Activated B cell treated with CpG ODN at 0.5 μM for 24 hours (primary cell): ENCODE measurements around the gene IRF2. TPM values are rescaled to one million over a fixed set of nuclear protein-coding genes. Genes with fewer than 3 reads are reported as not detected.

Experiments
- ATAC-seq: fragments of 200-7000 bp; cut with Tn5 transposase; one replicate; pipeline ENCODE4 v1.10.0; 2021; ENCODE audit warnings: low read depth, mild to moderate bottlenecking, moderate library complexity
- CTCF ChIA-PET: fragments of 350-600 bp; sonication (Branson Sonifier 250); formaldehyde crosslinking; loops from one replicate; lab custom pipeline; 2021; ENCODE audit warnings: antibody characterized with exemption; lab: Charles Lee
- POLR2A ChIA-PET: fragments of 350-600 bp; sonication (Branson Sonifier 250); formaldehyde crosslinking; loops from one replicate; lab custom pipeline; 2021; ENCODE audit warnings: antibody characterized with exemption; lab: Charles Lee
- DNase-seq: peaks from one replicate; pipeline ENCODE4 v3.0.0; 2022
- H3K27ac Mint-ChIP-seq: one replicate; pipeline ENCODE4 v1.8.0; 2020; ENCODE audit warnings: mixed read lengths
- H3K27me3 Mint-ChIP-seq: one replicate; pipeline ENCODE4 v1.8.0; 2021; ENCODE audit warnings: mixed read lengths
- H3K36me3 Mint-ChIP-seq: one replicate; pipeline ENCODE4 v1.8.0; 2021; ENCODE audit warnings: low read depth, mixed read lengths
- H3K4me1 Mint-ChIP-seq: one replicate; pipeline ENCODE4 v1.8.0; 2021; ENCODE audit warnings: mixed read lengths
- H3K4me3 Mint-ChIP-seq: one replicate; pipeline ENCODE4 v1.8.0; 2020; ENCODE audit warnings: mild to moderate bottlenecking, mixed read lengths
- H3K9me3 Mint-ChIP-seq: one replicate; pipeline ENCODE4 v1.8.0; 2020; ENCODE audit warnings: mixed read lengths
- CTCF ChIP-seq: fragments of 200-600 bp; IDR thresholded peaks from one replicate; pipeline ENCODE4 v1.8.0; 2022; ENCODE audit warnings: antibody characterized with exemption, mild to moderate bottlenecking
- intact Hi-C: fragments of 100-400 bp; cut with micrococcal nuclease; formaldehyde crosslinking; loops from one replicate; pipeline ENCODE4 v1.15.1; 2024
- total RNA-seq: library from RNA; stranded (reverse); gene quantifications from 2 replicates; pipeline ENCODE4 v1.2.3, GENCODE V29; 2022

Gene IRF2
- total RNA-seq, 1 donor from 2014 or later: 66.2 TPM

- TF ChIP-seq CTCF: no peak
- ATAC-seq (peak; percentile 81), DNase-seq (no peak)
- Mint-ChIP-seq H3K36me3 (peaks cover 46% of the 10 kb centered on the region), H3K4me3 (peak overlapping the region; percentile 65), H3K4me1 (peaks cover 91% of the 10 kb centered on the region), H3K27me3 (no peaks in the 10 kb centered on the region), H3K9me3 (no peaks in the 10 kb centered on the region), H3K27ac (peak overlapping the region; percentile 87)
- ChIA-PET POLR2A (interaction anchor here (0.6 to 1.8 kb wide), 12 partner anchors 9 to 1239 kb away, joined by 3 to 15 read pairs (median 4); partner anchors contain the start of gene IRF2), CTCF (interaction anchor here (1.0 to 1.8 kb wide), 3 partner anchors 9 to 681 kb away, joined by 3 to 7 read pairs (median 3); no protein-coding TSS in a partner anchor)
- intact Hi-C loops: no loop called here
These were observed 20.8 kb downstream of the IRF2 start for GRCh38 chr4:184453365-184454160.

GRCh38 chr4:184452740-184453139 lies 21.6 kb downstream of the IRF2 start:
- Mint-ChIP-seq H3K27ac (peak overlapping the region; percentile 12), H3K36me3 (peaks cover 50% of the 10 kb centered on the region), H3K4me3 (no peak overlapping the region), H3K9me3 (no peaks in the 10 kb centered on the region), H3K4me1 (peaks cover 91% of the 10 kb centered on the region), H3K27me3 (no peaks in the 10 kb centered on the region)
- CTCF ChIA-PET: interaction anchor here (1.2 to 1.8 kb wide), 3 partner anchors 8 to 682 kb away, joined by 3 to 7 read pairs (median 3); no protein-coding TSS in a partner anchor
- ATAC-seq (no peak), DNase-seq (no peak)
- intact Hi-C loops: no loop called here
- POLR2A ChIA-PET: interaction anchor here (0.6 to 1.8 kb wide), 9 partner anchors 22 to 1238 kb away, joined by 3 to 15 read pairs (median 3); partner anchors contain the start of gene IRF2
- no peak for TF ChIP-seq CTCF

- intact Hi-C loops: loop anchor here (2.0 kb wide), 2 partner anchors 15 to 31 kb away; no protein-coding TSS in a partner anchor
- Mint-ChIP-seq H3K9me3 (no peaks in the 10 kb centered on the region), H3K4me1 (peaks cover 89% of the 10 kb centered on the region), H3K4me3 (peak overlapping the region; percentile 7), H3K27me3 (no peaks in the 10 kb centered on the region), H3K27ac (peak overlapping the region; percentile 63), H3K36me3 (peaks cover 49% of the 10 kb centered on the region)
- POLR2A ChIA-PET: interaction anchor here (0.9 to 1.2 kb wide), 2 partner anchors 23 to 59 kb away, joined by 3 read pairs; no protein-coding TSS in a partner anchor
- CTCF ChIA-PET: interaction anchor here (1.2 kb wide), 1 partner anchor 9 kb away, joined by 3 read pairs; no protein-coding TSS in a partner anchor
- ATAC-seq (no peak), DNase-seq (no peak)
- no peak for TF ChIP-seq CTCF
These were observed 22.6 kb downstream of the IRF2 start for GRCh38 chr4:184451726-184452125.

- intact Hi-C loops: loop anchor here (1.0 to 2.0 kb wide), 3 partner anchors 14 to 30 kb away; partner anchors contain the start of gene IRF2
- Mint-ChIP-seq H3K27ac (peak overlapping the region; percentile 77), H3K27me3 (no peaks in the 10 kb centered on the region), H3K4me1 (peaks cover 90% of the 10 kb centered on the region), H3K36me3 (peaks cover 49% of the 10 kb centered on the region), H3K4me3 (peak overlapping the region; percentile 13), H3K9me3 (no peaks in the 10 kb centered on the region)
- DNase-seq (no peak), ATAC-seq (no peak)
- CTCF ChIA-PET: no interaction called here
- POLR2A ChIA-PET: interaction anchor here (0.9 to 1.3 kb wide), 3 partner anchors 23 to 85 kb away, joined by 3 read pairs; no protein-coding TSS in a partner anchor
- no peak for TF ChIP-seq CTCF
These were observed 23.4 kb downstream of the IRF2 start for GRCh38 chr4:184450743-184451535.
